NOMO-1 treated with dmso at 0.1 percent for 144 hours (cell line): ENCODE results near the gene TNFRSF19.
"Not testable (repeated sequence)": the region's sequence is repeated elsewhere in the genome, so short reads cannot be mapped to it uniquely, and the experiment has no call there.

Experiments used
- DNase-seq: peaks from one replicate; lab custom pipeline; 2025; ENCODE audit not compliant: unreplicated experiment; lab: John Stamatoyannopoulos, UW

The TNFRSF19 gene

DNA sequence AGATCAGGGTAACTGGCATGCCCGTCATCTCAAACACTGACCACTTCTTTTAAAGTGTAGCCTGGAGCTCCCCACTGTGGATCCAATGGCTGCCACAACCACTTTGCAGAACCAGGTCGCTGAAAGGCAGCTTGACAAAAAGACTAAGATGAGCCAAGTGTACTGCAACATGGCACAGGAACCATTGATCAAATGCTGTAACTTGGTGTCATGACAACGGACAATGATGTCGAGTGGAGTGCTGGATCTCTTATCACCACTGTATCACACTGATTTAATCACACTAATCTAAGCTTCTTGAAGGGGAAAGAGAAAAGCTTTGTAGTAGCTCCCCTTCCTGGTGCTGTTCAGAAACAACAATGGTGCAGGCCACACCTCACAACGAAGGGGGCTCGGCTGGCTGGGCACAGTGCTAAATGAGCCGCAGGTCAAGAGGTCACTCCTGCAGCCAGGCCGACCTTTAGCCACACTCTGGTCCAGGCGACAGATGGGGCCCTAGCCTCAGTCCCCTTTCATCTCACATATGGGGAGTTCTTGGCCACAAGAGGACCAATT is 2.2 kb upstream of the TNFRSF19 start:
- DNase-seq, result no peak

DNA sequence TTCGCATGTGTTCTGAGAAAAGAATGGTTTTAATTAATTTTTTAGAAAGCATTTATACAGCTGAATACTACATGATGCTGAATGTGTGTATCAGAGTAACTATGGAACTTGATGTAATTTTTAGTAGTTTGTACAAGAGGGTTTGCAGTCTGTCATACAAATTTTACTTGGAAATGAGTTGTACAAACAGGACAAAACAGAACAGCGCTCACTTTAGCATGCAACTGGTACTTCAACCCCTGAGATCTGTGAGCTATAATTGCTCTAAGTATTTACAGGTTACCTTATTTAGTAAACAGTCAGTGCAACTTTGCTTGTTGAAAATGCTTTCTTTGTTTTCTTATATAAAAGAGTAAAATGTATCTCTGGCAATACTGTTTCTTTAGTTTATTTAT is 706 bp downstream of the TNFRSF19 start:
- DNase-seq, result no peak

DNA sequence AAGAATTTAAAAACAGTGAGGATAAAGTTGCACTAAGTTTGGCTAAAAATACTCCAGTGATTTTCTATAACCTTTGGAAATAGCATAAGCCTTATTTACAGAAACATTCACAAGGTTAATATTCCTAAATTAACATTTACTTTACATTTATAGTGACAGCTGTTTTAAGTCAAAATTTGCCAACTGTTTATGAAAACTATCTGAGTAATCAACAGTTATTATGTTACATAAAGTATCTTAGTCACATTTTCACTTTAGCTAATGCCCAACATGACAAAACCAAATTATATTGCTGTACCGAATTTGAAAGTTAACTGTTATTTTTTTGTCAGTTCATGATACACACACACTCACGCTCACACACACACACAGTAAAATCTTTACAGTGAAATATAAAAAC is 1.2 kb downstream of the TNFRSF19 start:
- DNase-seq, result no peak

DNA sequence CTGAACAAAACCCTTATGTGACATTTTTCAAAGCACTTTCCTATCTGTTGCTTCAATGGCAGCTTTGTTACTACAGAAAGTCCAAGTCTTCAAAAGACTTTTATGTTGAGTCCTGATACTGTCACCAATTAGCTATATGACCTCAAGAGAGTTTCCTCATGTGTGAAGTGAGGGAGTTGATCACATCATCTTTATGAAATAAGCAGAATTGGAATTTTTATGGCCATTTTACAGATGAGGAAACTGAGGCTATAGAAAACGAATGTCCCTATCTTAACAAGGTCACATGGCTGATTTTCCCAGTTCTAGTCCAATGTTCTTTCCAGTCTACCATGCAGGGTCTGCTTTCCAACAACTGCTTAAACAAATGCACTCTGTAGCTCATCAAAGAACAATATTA is 2.6 kb downstream of the TNFRSF19 start:
- DNase-seq, result no peak

DNA sequence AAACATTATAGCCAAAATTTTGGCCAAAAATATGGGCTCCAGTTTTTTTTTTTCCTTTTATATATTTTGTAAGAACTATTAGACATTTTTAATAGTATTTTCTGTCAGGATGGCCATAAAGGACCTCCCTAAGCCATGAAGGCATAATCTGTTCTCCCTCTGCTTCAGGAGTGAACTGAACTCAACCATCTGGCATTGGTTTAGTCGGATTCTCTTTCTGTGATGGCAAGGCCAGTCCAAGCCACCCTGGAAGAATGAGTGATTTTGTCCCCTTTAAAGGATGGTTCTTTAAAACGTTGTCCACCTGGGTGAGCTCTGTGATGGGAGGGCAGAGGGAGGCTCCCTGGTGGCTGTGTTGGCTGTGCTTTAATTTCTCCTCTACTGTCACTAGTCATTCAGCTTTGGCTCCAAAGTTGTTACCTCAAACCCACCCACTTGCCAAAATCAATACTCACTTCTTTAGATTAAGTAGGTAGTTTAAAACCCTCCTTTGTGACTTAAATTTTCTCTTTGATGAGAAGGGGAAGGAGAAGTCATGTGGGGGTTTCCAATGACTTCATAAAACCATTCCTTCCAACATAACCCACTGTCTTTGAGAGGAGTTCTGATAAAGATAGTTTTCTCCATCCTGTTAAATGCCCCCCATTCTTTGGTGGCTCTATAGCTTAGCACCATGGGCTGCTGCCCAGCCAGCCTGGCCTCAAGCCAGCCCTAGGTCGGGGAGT is 4.4 kb downstream of the TNFRSF19 start:
- no peak for DNase-seq

DNA sequence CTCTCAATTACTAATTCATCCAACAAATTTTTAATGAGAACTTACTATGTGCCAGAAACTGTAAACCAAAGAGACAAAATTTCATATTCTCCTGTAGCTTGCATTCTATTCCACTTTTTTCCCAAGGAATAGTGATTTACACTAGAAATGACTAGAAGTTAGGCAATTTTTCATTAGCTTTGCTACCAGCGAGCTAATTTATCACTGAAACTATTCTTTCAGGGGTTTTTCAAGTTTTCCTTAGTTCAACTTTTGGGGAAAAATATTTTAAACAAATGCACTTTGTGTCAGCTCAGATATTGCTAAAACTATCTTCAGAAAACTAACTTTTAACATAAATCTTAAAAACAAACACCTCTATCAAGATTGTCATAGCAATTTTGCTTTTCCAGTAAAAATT is 5.4 kb downstream of the TNFRSF19 start:
- no peak for DNase-seq

DNA sequence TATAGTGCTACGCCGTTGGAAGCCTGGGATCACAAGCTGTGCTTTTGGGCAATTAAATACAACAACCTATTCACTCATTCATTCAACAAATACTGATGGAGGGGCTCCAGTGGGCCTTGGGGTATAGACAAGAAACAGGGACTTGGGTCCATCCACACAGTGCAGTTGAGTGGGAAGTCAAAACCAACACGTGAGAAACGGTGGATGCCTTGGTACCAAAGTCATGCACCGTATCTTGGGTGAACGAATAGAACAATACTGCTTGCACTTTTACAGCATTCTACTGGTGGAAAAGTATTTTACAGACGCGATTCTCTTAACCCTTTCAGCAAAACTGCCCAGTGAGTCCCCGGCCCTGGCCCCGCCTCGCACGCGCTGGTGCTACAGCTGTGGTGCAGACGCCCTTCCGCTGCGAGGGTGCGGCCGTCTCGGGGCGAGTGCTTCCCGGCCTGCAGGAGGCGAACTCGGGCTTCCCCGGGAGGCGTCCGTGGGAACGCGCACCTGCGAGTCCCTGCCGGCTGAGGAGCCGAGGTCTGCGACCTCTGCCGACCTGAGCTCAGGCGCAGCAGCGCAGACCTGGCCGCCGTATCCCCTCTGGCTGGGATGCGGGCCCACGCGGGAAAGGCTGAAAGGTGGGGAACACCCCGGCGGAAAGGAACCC is 8.3 kb downstream of the TNFRSF19 start:
- peak; percentile 39 for DNase-seq

DNA sequence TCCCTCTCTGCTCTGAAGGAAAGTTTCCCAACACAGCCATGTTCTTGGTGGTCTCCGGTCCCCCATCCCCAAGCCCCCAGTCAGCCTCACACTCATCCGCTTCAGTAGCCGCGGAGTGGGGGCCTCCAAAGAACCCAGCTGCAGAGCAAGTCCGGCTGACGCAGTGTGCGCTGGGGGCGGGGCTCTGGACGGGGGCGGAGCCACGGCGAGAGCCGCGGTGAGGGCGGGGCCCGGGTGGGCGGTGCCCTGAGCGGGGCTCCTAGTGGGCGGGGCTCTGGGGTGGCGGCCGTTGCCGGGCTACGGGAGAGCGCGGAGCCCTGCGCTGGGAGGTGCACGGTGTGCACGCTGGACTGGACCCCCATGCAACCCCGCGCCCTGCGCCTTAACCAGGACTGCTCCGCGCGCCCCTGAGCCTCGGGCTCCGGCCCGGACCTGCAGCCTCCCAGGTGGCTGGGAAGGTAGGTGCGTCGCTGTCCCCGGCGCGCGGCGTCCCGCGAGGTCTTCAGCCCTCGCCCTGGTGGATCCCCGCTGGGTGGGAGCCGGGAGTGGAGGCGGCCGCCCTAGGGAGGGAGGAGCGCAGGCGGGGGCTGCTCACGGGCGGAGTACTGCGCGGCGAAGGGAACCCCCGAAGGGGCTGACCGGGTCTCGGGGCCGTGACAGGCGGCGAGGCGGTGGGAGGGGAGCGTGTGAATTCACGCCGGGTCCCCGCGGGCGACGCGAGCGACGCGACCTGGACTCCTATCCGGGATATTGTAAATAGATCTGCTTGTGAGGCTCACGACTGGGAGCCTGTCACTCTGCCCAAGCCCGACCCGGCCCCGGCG is 9.1 kb downstream of the TNFRSF19 start:
- DNase-seq, result peak; percentile 24

DNA sequence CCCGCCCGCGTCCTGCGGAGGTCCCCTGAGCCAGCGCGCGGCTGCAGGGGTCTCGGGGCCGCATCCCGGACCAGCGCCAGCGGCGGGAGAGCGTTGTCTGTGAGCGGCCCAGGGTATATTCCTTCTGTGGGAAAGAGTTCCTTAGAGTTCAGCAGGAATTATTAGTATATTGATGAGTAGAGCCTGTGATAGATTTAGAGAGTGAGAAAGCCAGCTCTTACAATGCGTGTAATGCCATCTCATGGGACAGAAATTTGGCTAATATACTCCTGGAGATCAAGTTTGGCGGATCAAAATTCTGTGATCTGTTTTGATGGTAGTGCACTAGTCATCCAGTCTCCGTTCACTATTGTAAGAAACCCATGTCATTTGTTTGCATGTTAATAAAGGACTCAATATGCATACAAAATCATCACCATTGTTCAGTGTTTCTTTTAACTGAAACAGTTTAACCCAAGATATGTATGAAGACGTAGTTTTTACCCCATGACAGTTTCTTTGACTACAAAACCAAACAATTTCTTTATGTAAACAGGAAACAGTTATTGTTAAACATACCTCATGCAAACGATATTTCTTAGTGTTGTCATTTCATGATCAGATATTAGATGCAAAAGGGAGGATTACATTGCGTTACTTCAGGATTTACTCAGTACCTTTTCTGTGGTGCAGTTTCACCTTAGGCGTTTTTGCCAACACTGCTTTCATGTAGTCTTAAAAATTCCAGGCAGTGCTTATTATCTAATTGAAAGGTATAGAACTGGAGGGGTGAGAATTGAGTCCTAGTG is 9.9 kb downstream of the TNFRSF19 start:
- no peak for DNase-seq

DNA sequence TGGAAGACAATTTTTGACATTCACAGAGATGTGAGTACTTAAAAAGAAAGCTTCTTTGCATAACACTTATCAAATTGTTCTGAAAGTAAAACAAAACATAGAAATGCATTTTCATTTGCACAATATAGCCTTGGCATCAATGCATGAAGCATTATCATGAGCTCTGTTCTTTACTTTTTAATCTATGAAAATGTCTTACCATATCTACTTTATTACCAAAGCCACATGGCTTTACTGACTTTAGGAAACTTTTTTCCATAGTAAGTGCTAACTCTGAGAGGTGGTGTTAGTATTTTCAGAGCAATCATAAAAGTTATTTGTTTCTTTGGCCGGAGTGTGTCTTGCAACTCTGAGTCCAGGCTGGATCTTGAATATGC is 10.5 kb downstream of the TNFRSF19 start:
- DNase-seq, result no peak

DNA sequence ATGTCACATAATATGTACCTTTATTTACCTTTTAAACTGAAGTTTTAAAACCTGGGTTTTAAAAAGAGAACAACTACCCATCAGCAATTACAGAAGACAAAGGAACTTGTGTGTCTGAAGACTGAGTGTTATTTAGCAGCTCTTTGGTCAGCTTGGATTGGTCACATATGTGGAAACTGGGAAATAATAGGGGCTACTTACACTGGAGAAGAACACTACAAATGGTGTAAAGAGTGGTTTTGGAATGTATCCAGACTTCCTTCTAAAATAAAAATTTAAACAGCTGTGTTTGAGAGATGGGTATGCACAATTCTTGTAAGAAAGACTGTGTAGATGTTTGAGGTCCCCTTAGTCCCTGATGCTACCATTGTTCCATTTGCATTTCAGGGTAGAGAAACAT is 13.3 kb downstream of the TNFRSF19 start:
- no peak for DNase-seq

DNA sequence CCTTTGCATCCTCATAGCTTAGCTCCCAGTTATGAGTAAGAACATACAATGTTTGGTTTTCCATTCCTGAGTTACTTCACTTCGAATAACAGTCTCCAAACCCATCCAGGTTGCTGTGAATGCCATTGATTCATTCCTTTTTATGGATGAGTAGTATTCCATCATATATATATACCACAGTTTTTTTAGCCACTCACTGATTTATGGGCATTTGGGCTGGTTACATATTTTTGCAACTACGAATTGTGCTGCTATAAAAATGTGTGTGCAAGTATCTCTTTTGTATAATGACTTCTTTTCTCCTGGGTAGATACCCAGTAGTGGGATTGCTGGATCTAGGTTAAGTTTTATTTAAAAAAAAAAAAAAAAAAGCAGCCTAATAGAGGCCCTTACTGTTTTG is 14.1 kb downstream of the TNFRSF19 start:
- no peak for DNase-seq

DNA sequence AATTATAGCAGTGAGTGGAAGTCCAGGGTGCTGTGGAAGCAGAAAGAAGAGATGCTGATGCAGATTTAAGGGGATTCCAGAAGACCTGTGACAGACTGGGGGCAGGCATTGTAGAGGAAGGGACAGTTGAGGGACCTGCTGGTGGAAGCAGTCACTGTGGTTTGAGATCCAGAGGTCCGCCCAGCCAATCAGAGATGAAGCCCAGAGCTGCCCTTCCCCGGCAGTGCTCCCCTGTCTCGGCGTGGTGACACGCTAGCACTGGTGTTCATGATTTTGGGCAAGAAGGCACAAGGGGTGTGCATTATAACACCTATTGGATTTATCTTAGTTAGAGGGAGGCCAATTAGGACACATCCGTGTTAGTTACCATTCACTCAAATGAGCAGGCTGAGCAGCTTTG is 16.1 kb downstream of the TNFRSF19 start:
- DNase-seq, result no peak

DNA sequence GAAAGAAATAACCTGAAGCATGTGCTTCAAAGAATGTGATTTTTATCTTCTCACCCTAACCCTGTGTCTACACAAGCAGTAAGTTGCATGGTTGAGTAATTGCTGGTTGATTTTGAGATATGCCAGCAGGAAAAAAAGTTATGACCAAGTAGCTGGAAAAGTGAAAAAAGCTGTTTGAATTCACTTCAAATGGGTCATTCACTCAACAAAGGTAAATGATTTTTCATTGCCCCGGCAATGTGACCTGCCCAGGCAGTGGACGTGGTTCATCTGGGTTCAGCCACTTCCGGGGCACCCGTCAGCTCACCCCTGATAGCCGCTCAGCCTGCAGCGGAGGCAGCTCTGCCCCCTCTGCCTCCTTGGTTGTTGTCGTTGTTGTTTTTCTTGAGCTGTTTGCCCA is 18.5 kb downstream of the TNFRSF19 start:
- DNase-seq, result no peak

DNA sequence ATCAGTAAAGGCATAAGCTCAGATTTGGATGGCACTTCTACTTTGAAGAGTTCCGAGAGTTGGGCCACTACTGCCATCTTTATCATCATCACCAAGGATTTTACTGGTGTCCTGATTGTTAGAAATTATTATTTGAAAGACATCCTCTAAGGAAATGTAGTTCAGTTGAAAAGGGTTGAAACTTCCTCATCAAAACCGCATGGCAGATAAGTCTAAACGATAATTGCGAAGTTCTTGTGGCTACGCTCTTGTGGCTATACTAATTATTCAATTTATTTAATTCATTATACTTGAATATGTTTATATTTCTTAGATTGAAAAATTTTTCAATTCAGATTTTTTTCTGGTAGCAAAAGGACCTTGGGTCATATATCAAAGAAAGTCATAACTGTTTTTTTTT is 22.4 kb downstream of the TNFRSF19 start:
- peak; percentile 29 for DNase-seq

DNA sequence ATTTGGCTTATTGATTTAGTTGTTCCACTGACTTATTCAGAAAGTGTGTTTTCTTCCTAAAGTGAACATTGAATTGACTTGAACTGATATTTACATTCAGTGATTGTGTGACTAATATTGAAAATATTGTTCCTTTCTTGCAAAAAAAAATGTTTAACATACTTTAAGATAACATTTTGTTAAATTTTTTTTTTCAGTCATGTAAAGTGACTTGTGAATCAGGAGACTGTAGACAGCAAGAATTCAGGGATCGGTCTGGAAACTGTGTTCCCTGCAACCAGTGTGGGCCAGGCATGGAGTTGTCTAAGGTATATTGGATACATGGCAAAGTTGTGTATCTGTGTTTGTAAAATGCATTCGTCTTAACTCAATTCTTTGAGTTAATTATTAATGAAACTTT is 22.9 kb downstream of the TNFRSF19 start:
- DNase-seq, result no peak

DNA sequence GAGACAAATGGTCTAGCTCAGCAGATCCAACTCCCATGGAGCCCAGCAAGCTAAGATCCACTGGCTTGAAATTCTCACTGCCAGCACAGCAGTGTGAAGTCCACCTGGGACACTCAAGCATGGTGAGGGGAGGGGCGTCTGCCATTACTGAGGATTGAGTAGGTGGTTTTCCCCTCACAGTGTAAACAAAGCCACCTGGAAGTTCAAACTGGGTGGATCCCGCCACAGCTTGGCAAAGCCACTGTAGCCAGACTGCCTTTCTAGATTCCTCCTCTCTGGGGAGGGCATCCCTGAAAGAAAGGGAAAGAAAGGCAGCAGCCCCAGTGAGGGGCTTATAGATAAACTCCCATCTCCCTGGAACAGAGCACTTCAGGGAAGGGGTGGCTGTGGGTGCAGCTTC is 24.1 kb downstream of the TNFRSF19 start:
- DNase-seq, result not testable (repeated sequence)

DNA sequence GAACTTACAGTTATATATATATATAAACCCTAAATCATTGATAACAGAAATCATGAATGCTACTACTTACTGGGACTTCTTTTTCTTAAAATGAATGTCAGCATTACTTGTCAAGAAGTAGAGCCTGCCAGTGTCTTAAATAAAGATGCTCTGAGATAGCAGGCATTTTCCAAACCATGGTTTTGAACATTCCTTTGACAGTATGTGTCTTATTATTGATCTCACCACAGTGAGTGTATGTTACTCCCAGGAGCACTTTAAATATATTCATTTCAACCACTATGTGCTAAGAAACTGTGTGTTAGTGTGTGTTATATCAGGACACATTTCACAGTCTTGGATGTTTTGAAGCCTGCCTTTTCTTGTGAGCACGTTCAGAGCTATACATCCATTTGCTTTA is 28.2 kb downstream of the TNFRSF19 start:
- DNase-seq, result no peak

DNA sequence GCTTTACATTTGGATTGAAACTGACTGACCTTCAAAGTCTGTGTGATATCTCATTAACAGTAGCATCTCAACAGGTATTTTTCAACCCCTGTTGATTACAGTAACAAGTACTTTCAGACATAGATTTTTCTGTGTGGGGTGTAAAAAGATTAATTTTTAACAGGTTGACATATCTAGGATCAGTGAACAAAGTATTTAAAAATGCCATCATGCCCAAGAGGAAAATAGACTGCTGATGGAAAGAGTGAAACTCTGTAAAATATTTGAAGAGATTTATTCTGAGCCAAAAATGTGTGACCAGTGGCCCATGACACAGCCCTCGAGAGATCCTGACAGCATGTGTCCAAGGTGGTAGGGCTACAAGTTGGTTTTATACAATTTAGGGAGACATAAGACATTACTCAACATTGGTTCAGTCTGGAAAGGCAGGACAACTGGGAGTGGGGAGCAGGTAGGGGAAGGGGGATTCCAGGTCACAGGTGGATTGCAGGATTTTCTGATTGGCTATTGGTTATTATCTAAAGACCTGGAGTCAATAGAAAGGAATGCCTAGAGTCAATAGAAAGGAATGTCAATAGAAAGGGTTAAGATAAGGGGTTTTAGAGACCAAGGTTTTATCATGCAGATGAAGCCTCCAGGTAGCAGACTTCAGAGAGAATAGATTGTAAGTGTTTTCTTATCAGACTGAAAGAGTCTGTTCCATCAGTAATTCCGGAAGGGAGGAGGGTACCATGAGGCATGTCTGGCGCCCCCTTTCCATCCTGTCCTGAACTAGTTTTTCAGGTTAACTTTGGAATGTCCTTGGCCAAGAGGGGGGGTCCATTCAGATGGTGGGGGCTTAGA is 29.1 kb downstream of the TNFRSF19 start:
- no peak for DNase-seq

DNA sequence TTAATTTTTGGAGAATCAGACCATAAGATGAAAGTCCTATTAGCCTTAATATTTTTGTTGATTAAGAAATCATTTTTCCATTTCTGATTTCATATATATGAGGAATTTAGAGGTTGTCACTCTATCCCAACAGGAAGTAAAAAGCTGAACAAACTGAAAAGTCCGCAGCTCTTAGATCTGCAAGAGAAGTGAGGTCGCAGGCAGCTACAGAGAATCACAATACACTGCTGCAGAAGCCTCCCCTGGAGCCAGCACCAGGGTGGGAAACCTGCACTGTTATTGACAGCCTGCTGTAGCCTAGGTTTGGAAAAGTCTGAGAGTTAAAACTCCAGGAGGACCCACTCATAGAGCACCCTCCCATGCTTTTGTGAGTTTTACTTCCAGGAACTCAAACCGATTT is 29.9 kb downstream of the TNFRSF19 start:
- no peak for DNase-seq
